Tibial nerve (tissue), 4 donors: ENCODE data around the gene POU6F2.

ENCODE experiments used
- CTCF ChIP-seq, 5 experiments: fragments of 200-600 bp in 3 of 5; fragments of 450-650 bp in 2 of 5; sonication (generic) in 3 of 5; IDR thresholded peaks; one replicate each; pipeline ENCODE4 v1.5.1; 2016 to 2019; ENCODE audit warnings: antibody characterized with exemption in 5 of 5, mild to moderate bottlenecking in 3 of 5, moderate library complexity in 2 of 5
- EP300 ChIP-seq, 2 donors: sonication (generic); formaldehyde crosslinking; IDR thresholded peaks; one replicate each; pipeline ENCODE4 v1.6.1; 2017; ENCODE audit warnings: antibody characterized with exemption in 2 of 2, mild to moderate bottlenecking in 1 of 2

GRCh38 chr7:39168403-39169098 is 190.8 kb downstream of the POU6F2 start:
- TF ChIP-seq CTCF (IDR thresholded peaks at IDR 0.05) (no peak), EP300 (IDR thresholded peaks at IDR 0.05) (no peak)
